ENCODE measurements around the gene PCDHB13.
"Not testable (repeated sequence)": the region's sequence is repeated elsewhere in the genome, so short reads cannot be mapped to it uniquely, and the experiment has no call there.

Gene PCDHB13

GRCh38 chr5:141208478-141208877, 5.2 kb upstream of the PCDHB13 start, which contains the start of gene PCDHB12:
Gene PCDHB12, plus strand, starts transcription at chr5:141208719. Its CDS starts 189 bp downstream, at chr5:141208908.
- DNase-seq = no peak

GRCh38 chr5:141210281-141210680, 3.4 kb upstream of the PCDHB13 start:
- not testable (repeated sequence) for DNase-seq

GRCh38 chr5:141210849-141211248, 2.9 kb upstream of the PCDHB13 start:
- DNase-seq = not testable (repeated sequence)

DNA sequence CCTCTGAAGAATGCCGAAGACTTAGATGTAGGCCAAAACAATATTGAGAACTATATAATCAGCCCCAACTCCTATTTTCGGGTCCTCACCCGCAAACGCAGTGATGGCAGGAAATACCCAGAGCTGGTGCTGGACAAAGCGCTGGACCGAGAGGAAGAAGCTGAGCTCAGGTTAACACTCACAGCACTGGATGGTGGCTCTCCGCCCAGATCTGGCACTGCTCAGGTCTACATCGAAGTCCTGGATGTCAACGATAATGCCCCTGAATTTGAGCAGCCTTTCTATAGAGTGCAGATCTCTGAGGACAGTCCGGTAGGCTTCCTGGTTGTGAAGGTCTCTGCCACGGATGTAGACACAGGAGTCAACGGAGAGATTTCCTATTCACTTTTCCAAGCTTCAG, 864 bp downstream of the PCDHB13 start:
- DNase-seq = not testable (repeated sequence)

DNA sequence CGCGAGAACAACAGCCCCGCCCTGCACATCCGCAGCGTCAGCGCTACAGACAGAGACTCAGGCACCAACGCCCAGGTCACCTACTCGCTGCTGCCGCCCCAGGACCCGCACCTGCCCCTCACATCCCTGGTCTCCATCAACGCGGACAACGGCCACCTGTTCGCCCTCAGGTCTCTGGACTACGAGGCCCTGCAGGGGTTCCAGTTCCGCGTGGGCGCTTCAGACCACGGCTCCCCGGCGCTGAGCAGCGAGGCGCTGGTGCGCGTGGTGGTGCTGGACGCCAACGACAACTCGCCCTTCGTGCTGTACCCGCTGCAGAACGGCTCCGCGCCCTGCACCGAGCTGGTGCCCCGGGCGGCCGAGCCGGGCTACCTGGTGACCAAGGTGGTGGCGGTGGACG, 1.8 kb downstream of the PCDHB13 start:
- DNase-seq = not testable (repeated sequence)

DNA sequence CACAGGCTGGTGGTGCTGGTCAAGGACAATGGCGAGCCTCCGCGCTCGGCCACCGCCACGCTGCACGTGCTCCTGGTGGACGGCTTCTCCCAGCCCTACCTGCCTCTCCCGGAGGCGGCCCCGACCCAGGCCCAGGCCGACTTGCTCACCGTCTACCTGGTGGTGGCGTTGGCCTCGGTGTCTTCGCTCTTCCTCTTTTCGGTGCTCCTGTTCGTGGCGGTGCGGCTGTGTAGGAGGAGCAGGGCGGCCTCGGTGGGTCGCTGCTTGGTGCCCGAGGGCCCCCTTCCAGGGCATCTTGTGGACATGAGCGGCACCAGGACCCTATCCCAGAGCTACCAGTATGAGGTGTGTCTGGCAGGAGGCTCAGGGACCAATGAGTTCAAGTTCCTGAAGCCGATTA, 2.3 kb downstream of the PCDHB13 start:
- not testable (repeated sequence) for DNase-seq

DNA sequence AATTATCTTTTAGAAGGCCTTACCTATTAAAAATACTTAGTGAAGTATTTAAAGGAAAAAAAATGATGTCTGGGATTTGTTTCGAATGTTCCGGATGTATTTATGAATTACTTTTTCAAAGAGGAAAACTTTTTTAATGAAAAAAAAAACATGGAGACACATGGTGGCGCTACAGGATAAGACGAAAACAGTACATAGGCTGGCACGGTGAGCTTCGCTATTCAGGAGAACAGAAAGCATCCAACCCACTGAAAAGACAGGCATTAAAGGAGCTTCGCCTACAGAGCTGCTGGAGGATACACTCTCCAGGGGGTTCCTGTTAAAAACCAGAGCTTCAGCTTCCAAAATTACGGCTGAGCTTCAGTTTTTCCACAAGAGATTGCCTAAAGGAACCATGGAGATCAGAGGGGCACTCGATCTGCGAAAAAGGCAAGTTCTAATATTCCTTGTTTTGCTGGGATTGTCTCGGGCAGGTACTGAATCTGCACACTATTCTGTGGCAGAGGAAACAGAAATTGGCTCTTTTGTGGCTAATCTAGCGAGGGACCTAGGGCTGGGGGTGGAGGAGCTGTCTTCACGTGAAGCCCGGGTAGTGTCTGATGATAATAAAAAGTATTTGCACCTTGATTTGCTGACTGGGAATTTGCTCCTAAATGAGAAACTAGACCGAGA, 9.5 kb downstream of the PCDHB13 start, which contains the start of gene PCDHB14:
PCDHB14 (plus strand) TSS at position 232 of the 672 bp plus-strand sequence; CDS start at position 395, 163 bp downstream.
- no peak for DNase-seq

DNA sequence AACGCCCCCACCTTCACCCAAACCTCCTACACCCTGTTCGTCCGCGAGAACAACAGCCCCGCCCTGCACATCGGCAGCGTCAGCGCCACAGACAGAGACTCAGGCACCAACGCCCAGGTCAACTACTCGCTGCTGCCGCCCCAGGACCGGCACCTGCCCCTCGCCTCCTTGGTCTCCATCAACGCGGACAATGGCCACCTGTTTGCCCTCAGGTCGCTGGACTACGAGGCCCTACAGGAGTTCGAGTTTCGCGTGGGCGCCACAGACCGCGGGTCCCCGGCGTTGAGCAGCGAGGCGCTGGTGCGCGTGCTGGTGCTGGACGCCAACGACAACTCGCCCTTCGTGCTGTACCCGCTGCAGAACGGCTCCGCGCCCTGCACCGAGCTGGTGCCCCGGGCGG, 11.1 kb downstream of the PCDHB13 start:
- not testable (repeated sequence) for DNase-seq

DNA sequence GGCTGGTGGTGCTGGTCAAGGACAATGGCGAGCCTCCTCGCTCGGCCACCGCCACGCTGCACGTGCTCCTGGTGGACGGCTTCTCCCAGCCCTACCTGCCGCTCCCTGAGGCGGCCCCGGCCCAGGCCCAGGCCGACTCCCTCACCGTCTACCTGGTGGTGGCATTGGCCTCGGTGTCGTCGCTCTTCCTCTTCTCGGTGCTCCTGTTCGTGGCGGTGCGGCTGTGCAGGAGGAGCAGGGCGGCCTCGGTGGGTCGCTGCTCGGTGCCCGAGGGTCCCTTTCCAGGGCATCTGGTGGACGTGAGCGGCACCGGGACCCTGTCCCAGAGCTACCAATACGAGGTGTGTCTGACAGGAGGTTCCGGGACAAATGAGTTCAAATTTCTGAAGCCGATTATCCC, 11.7 kb downstream of the PCDHB13 start:
- not testable (repeated sequence) for DNase-seq

DNA sequence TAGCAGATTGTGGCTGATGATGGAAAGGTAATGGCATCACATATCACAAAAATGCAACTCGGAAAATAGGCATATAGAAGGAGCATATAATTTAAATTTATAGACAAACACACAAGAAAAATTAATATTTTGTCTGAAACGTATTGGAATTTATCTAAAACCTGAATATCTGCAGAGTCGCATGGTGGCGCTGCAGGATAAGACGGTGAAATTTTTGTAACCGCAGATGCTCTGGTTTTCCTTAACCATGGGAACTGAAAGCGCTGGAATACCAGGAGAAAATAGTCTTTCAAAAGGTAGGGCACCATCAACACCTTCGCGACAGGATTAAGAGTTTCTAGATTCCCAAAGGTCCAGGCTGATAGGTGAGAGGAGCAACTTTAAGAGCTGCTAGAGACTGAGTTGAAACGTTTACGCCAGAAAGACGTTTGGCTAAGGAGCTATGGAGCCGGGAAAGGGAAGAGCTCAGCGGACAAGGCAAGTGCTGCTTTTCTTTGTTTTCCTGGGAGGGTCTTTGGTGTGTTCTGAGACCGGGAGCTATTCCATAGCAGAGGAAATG, 20.5 kb downstream of the PCDHB13 start:
- no peak for DNase-seq

DNA sequence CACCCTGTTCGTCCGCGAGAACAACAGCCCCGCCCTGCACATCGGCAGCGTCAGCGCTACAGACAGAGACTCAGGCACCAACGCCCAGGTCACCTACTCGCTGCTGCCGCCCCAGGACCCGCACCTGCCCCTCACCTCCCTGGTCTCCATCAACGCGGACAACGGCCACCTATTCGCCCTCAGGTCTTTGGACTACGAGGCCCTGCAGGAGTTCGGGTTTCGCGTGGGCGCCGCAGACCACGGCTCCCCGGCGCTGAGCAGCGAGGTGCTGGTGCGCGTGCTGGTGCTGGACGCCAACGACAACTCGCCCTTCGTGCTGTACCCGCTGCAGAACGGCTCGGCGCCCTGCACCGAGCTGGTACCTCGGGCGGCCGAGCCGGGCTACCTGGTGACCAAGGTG, 22.2 kb downstream of the PCDHB13 start:
- DNase-seq = not testable (repeated sequence)

- no peak for DNase-seq
Measured at GRCh38 chr5:141236516-141237313, 23.0 kb downstream of the PCDHB13 start.

- DNase-seq = no peak
Measured at GRCh38 chr5:141241496-141241895, 27.8 kb downstream of the PCDHB13 start.

DNA sequence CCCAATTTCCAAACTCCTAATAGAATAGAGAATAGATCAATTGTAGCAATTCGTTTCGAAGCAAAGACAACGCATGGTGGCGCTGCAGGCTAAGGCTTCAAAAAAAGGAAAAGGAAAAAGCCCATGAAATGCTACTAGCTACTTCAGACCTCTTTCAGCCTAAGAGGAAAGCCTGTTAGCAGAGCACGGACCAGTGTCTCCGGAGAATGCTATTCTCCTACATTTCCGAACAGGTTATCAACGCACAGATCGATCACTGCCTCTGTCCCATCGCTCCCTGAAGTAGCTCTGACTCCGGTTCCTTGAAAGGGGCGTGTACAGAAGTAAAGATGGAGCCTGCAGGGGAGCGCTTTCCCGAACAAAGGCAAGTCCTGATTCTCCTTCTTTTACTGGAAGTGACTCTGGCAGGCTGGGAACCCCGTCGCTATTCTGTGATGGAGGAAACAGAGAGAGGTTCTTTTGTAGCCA, 31.6 kb downstream of the PCDHB13 start, which contains the start of gene PCDHB15:
PCDHB15 (plus strand) TSS at position 146 of the 468 bp plus-strand sequence; CDS start at position 330, 184 bp downstream.
- peak; percentile 14 for DNase-seq

DNA sequence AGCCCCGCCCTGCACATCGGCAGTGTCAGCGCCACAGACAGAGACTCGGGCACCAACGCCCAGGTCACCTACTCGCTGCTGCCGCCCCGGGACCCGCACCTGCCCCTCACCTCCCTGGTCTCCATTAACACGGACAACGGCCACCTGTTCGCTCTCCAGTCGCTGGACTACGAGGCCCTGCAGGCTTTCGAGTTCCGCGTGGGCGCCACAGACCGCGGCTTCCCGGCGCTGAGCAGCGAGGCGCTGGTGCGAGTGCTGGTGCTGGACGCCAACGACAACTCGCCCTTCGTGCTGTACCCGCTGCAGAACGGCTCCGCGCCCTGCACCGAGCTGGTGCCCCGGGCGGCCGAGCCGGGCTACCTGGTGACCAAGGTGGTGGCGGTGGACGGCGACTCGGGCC, 33.3 kb downstream of the PCDHB13 start:
- DNase-seq = not testable (repeated sequence)

DNA sequence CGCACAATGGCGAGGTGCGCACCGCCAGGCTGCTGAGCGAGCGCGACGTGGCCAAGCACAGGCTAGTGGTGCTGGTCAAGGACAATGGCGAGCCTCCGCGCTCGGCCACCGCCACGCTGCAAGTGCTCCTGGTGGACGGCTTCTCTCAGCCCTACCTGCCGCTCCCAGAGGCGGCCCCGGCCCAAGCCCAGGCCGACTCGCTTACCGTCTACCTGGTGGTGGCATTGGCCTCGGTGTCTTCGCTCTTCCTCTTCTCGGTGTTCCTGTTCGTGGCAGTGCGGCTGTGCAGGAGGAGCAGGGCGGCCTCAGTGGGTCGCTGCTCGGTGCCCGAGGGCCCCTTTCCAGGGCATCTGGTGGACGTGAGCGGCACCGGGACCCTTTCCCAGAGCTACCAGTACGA, 33.7 kb downstream of the PCDHB13 start:
- not testable (repeated sequence) for DNase-seq

GRCh38 chr5:141250576-141250975, 36.9 kb downstream of the PCDHB13 start:
- DNase-seq = no peak

- DNase-seq = no peak
Measured at GRCh38 chr5:141258464-141258863, 44.7 kb downstream of the PCDHB13 start.

DNA sequence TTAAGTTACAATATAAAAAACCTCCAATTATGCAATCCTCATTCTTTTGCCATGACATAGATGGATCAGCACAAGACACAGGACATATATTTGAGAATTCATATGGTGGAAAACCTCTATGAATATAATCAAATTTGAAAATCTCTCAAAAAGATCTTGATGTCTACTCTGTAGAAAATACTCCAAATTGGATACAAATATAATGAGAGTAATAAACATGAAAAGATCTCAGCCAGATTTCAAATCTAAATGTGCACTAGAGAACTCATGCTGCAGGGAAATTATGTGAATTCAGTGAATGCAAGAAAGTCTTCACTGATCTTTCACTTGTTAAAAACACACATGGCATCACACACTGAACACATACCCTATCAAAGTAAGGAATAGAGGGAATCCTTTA, 45.2 kb downstream of the PCDHB13 start:
- DNase-seq = no peak

DNA sequence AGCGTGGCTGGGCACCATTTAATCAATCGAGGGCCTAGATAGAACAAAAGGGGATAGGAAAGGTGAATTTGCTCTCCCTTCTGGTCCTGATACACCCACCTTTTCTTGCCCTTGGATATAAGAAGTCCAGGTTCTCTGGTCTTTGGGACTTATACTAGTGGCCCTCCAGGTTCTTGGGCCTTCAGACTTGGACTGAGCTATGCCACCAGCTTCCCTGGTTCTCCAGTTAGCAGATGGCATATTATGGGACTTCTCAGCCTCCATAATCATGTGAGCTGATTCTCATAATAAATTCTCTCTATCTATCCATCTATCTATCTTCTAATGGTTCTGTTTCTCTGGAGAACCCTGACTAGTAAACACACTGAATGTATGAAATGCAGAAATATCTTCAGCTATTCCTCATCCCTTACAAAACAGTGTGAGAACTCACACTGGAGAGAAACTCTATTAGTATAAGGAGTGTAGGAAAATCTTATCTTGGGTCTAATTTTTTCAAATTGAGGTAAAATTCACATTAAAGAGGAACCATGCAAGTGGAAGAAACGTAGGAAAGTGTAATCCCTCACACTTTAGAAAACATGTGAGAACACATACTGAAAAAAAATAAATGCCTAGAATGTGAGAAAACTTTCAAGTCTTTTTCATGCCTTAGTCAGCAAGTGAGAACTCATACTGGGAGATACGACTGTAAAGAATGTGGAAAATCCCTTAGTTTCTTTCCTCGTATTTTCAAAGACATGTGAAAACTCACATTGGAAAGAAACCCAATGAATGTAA, 46.9 kb downstream of the PCDHB13 start:
- DNase-seq = no peak

DNA sequence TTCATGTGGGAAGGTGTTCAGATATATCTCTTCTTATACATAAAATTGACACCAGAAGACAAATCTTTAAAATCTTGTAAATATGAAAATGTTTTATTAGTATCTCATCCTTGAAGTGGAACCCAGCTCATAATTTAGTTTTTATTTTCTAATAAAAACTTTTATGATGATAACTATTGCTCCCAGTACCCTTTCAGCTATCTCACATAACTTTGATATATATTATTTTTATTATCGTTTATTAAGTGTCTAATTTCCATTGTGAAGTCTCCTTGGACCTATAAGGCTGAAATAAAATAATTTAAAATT, 47.5 kb downstream of the PCDHB13 start:
- no peak for DNase-seq

All from activated CD4-positive, alpha-beta T cell treated with anti-CD3 and anti-CD28 coated beads for 48 hours (primary cell).